Panc1 (cell line): ENCODE results near the gene CCDC192. TPM values are rescaled to one million over a fixed set of nuclear protein-coding genes. Genes with fewer than 3 reads are reported as not detected.

Experiments used
- ATAC-seq: fragments of 200-7000 bp; cut with Tn5 transposase; 2 replicates; pipeline ENCODE4 v1.9.1; 2020; ENCODE audit warnings: mild to moderate bottlenecking, moderate library complexity
- BruUV-seq: library from RNA; stranded (reverse); fragments of 400-500 nt; replicated peaks from 2 replicates; lab custom pipeline; 2021; lab: Mats Ljungman, UMichigan
- CTCF ChIA-PET: fragments of 300-600 bp; sonication (Branson Sonifier 250); formaldehyde crosslinking; loops from one replicate; lab custom pipeline; 2022; ENCODE audit warnings: antibody characterized with exemption; lab: Charles Lee
- POLR2A ChIA-PET: fragments of 300-600 bp; sonication (Branson Sonifier 250); formaldehyde crosslinking; loops from one replicate; lab custom pipeline; 2022; ENCODE audit warnings: antibody characterized with exemption; lab: Charles Lee
- DNase-seq: peaks from one replicate; pipeline ENCODE4 v3.0.0-alpha.2; 2010; ENCODE audit warnings: low read depth, low spot score
- H3K27ac ChIP-seq: 2 replicates; pipeline ENCODE4 v1.5.1; 2011; ENCODE audit warnings: mild to moderate bottlenecking, low read length, inconsistent platforms
- H3K27me3 ChIP-seq: fragments of 200-500 bp; sonication (Bioruptor generic); 2 replicates; pipeline ENCODE4 v1.6.0; 2014; ENCODE audit warnings: low read length, inconsistent platforms; ENCODE audit not compliant: control insufficient read depth, insufficient read depth
- H3K36me3 ChIP-seq: fragments of 200-500 bp; sonication (Bioruptor generic); 2 replicates; pipeline ENCODE4 v1.5.1; 2014; ENCODE audit warnings: inconsistent platforms, mild to moderate bottlenecking, low read length, moderate library complexity; ENCODE audit not compliant: control insufficient read depth, insufficient read depth
- H3K4me1 ChIP-seq: 2 replicates; pipeline ENCODE4 v1.5.1; 2011; ENCODE audit warnings: inconsistent platforms, mild to moderate bottlenecking, low read length, moderate library complexity; ENCODE audit not compliant: control insufficient read depth, insufficient read depth
- H3K4me3 ChIP-seq, 2 experiments: 2 replicates each; pipeline ENCODE4 v1.5.1; 2011 to 2012; ENCODE audit warnings: low read depth in 2 of 2, low read length in 2 of 2, mild to moderate bottlenecking in 2 of 2, inconsistent platforms in 1 of 2, moderate library complexity in 1 of 2
- H3K9me3 ChIP-seq: fragments of 200-500 bp; sonication (Bioruptor generic); 2 replicates; pipeline ENCODE4 v1.5.1; 2014; ENCODE audit warnings: low read depth, mild to moderate bottlenecking, inconsistent platforms, low read length, moderate library complexity; ENCODE audit not compliant: control insufficient read depth, insufficient read depth
- CTCF ChIP-seq: fragments of 450-650 bp; IDR thresholded peaks from 2 replicates; pipeline ENCODE4 v1.5.1; 2017; ENCODE audit warnings: mild to moderate bottlenecking
- POLR2AphosphoS5 ChIP-seq: IDR thresholded peaks from 2 replicates; pipeline ENCODE4 v1.6.1; 2012; ENCODE audit warnings: mild to moderate bottlenecking, low read depth, low read length, moderate library complexity
- SIN3A ChIP-seq: IDR thresholded peaks from 2 replicates; pipeline ENCODE4 v1.6.1; 2012; ENCODE audit warnings: low read depth, mild to moderate bottlenecking, low read length, moderate library complexity, borderline replicate concordance; ENCODE audit not compliant: insufficient read depth
- TCF7L2 ChIP-seq: IDR thresholded peaks from 2 replicates; pipeline ENCODE4 v1.6.1; 2011; ENCODE audit warnings: mild to moderate bottlenecking, low read depth, low read length, inconsistent platforms
- in situ Hi-C: cut with HindIII; loops from 2 replicates; pipeline ENCODE4 v1.10.0; 2016; ENCODE audit warnings: low sequenced_read_pairs, low pct_unique_long_range_greater_than_20kb
- intact Hi-C: fragments of 100-400 bp; cut with micrococcal nuclease; formaldehyde crosslinking; loops from one replicate; pipeline ENCODE4 v1.10.0; 2022; ENCODE audit not compliant: unreplicated experiment
- total RNA-seq: library from RNA; stranded (reverse); gene quantifications from one replicate; pipeline ENCODE4 v1.2.1, GENCODE V29; 2021; ENCODE audit not compliant: unreplicated experiment
- TF ChIP-seq, protein P1 (sequence below), 2 experiments: IDR thresholded peaks; 2 replicates each; pipeline ENCODE4 v1.6.1; 2011 to 2012; ENCODE audit warnings: low read depth in 2 of 2, control low read depth in 1 of 2, low read length in 1 of 2, mild to moderate bottlenecking in 1 of 2, moderate library complexity in 1 of 2; ENCODE audit not compliant: insufficient read depth in 1 of 2

Gene CCDC192
- total RNA-seq, 1 experiment from 2014 or later, result not detected

DNA sequence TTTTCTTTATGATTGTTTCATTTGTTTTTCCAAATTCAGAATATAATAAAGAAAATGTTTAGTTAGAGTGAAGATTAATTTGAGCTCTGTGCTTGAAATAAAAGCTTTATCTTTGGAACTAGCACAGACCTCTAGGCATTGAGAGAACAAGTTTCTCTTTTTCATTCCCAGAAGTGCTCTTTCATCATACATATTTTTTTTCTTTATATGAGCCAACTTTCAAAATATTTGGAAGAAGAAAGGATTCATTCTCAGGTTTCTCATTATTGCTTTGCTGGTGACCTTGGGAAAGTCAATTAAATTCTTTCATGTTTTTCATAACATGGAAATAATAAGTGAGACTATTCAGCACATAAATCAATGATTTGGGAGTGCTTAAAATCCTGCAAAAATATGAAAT is 37.5 kb upstream of the CCDC192 start:
- intact Hi-C loops (no loop called here), in situ Hi-C loops (no loop called here)
- no peaks in the 10 kb centered on the region for H3K36me3 ChIP-seq
- no peak overlapping the region for H3K27ac ChIP-seq
- BruUV-seq, result no TSS peak
- DNase-seq (no peak), ATAC-seq (no peak)
- ChIA-PET POLR2A (no interaction called here), CTCF (no interaction called here)
- TF ChIP-seq SIN3A (no peak), CTCF (no peak), POLR2AphosphoS5 (no peak), TCF7L2 (no peak)
- TF ChIP-seq, protein P1, sequence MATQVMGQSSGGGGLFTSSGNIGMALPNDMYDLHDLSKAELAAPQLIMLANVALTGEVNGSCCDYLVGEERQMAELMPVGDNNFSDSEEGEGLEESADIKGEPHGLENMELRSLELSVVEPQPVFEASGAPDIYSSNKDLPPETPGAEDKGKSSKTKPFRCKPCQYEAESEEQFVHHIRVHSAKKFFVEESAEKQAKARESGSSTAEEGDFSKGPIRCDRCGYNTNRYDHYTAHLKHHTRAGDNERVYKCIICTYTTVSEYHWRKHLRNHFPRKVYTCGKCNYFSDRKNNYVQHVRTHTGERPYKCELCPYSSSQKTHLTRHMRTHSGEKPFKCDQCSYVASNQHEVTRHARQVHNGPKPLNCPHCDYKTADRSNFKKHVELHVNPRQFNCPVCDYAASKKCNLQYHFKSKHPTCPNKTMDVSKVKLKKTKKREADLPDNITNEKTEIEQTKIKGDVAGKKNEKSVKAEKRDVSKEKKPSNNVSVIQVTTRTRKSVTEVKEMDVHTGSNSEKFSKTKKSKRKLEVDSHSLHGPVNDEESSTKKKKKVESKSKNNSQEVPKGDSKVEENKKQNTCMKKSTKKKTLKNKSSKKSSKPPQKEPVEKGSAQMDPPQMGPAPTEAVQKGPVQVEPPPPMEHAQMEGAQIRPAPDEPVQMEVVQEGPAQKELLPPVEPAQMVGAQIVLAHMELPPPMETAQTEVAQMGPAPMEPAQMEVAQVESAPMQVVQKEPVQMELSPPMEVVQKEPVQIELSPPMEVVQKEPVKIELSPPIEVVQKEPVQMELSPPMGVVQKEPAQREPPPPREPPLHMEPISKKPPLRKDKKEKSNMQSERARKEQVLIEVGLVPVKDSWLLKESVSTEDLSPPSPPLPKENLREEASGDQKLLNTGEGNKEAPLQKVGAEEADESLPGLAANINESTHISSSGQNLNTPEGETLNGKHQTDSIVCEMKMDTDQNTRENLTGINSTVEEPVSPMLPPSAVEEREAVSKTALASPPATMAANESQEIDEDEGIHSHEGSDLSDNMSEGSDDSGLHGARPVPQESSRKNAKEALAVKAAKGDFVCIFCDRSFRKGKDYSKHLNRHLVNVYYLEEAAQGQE (IDR thresholded peaks at IDR 0.05; ENCODE audit: insufficient read depth in 1 of 2, low read depth in 2 of 2, low read length in 1 of 2), result no peak
- no peaks in the 10 kb centered on the region for H3K27me3 ChIP-seq
- H3K4me3 ChIP-seq, result no peak overlapping the region
- no peaks in the 10 kb centered on the region for H3K9me3 ChIP-seq
- H3K4me1 ChIP-seq, result no peaks in the 10 kb centered on the region

- CTCF ChIA-PET, result no interaction called here
- Histone ChIP-seq H3K27ac (no peak overlapping the region), H3K4me1 (no peaks in the 10 kb centered on the region), H3K36me3 (no peaks in the 10 kb centered on the region), H3K9me3 (no peaks in the 10 kb centered on the region), H3K27me3 (no peaks in the 10 kb centered on the region), H3K4me3 (no peak overlapping the region)
- POLR2A ChIA-PET, result no interaction called here
- ATAC-seq, result no peak
- no TSS peak for BruUV-seq
- in situ Hi-C loops, result no loop called here
- no peak for DNase-seq
- intact Hi-C loops, result no loop called here
- TF ChIP-seq POLR2AphosphoS5 (no peak), CTCF (no peak), SIN3A (no peak), TCF7L2 (no peak)
Measured at GRCh38 chr5:127666043-127666716, 37.0 kb upstream of the CCDC192 start.
